GM20431 (cell line): Measurements from ENCODE around the gene TMEM205.
"Not testable (repeated sequence)": the region's sequence is repeated elsewhere in the genome, so short reads cannot be mapped to it uniquely, and the experiment has no call there.

ENCODE experiments used
- in situ Hi-C: fragments of 300-500 bp; cut with MseI, MboI; formaldehyde crosslinking; loops from one replicate; pipeline ENCODE4 v1.15.0; 2020; ENCODE audit warnings: low sequenced_read_pairs; ENCODE audit not compliant: unreplicated experiment

Gene TMEM205

GRCh38 chr19:11321191-11322126 lies 24.6 kb downstream of the TMEM205 start:
- in situ Hi-C loops = no loop called here

GRCh38 chr19:11320278-11320995 lies 25.6 kb downstream of the TMEM205 start:
- in situ Hi-C loops = not testable (repeated sequence)

- in situ Hi-C loops = no loop called here
These were observed 39.7 kb downstream of the TMEM205 start for GRCh38 chr19:11306337-11306736.

GRCh38 chr19:11304936-11305335 lies 41.1 kb downstream of the TMEM205 start:
- in situ Hi-C loops = no loop called here

GRCh38 chr19:11300811-11301120 lies 45.3 kb downstream of the TMEM205 start:
- in situ Hi-C loops = no loop called here

GRCh38 chr19:11299946-11300810 lies 45.9 kb downstream of the TMEM205 start:
- in situ Hi-C loops = no loop called here

GRCh38 chr19:11296264-11296663 lies 49.8 kb downstream of the TMEM205 start:
- in situ Hi-C loops = no loop called here

GRCh38 chr19:11295665-11296245 lies 50.3 kb downstream of the TMEM205 start, which contains the start of gene TSPAN16:
Gene TSPAN16 (plus strand): TSS chr19:11296160. CDS start chr19:11296298, 138 bp downstream.
- in situ Hi-C loops = no loop called here

- in situ Hi-C loops = no loop called here
These were observed 50.9 kb downstream of the TMEM205 start for GRCh38 chr19:11295180-11295579.

GRCh38 chr19:11293433-11294389 lies 52.4 kb downstream of the TMEM205 start:
- in situ Hi-C loops = no loop called here
